NCI-H526 treated with DMSO at 0.1 percent for 48 hours (cell line): ENCODE measurements around the gene CIART.
"Not testable (repeated sequence)": the region's sequence is repeated elsewhere in the genome, so short reads cannot be mapped to it uniquely, and the experiment has no call there.

Source experiments
- DNase-seq: peaks from one replicate; lab custom pipeline; 2025; lab: John Stamatoyannopoulos, UW

The CIART gene

DNA sequence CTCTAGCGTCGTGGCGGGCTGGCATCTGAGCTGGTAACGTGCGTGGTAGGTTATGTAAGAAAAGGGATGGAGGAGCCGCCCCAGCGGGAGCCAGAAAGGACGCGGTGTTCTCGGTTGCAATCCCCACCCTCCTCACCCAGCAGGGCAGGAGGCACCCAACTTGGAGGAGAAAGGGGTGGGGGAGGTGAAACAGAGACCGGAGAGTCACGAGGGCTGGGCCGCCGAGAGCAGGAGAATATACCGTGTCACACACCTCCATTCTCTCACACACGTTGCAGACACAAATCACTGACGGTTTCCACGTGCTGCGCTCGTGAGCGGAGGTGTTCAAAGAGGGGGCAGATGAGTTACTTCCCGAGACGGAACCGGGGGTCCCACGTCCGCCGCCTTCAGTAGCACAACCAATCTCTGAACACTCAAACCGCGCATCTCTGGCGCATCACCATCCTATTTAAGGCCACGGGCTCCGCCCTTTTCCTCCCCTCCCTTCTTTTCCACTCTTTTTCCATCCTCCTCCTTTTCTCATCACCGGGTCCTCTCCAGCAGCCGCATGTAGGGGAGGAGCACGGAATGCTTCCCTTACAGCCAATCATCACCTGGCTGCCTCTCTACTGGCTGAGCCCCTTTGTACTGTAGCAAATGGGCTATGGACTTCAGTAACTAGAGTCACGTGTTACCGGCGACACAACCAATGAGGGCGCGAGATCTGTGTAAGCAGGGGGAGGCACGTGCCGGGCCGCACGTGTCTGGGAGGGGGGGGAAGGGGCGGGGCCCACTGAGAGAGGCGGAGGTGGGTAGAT lies at the start of gene CIART:
Gene CIART, plus strand, starts transcription at position 797 of the 800 bp plus-strand sequence. CDS start 714 bp downstream, outside the sequence.
- DNase-seq: peak; percentile 100

- not testable (repeated sequence) for DNase-seq
These were observed 49.4 kb upstream of the CIART start for GRCh38 chr1:150232921-150233320.

DNA sequence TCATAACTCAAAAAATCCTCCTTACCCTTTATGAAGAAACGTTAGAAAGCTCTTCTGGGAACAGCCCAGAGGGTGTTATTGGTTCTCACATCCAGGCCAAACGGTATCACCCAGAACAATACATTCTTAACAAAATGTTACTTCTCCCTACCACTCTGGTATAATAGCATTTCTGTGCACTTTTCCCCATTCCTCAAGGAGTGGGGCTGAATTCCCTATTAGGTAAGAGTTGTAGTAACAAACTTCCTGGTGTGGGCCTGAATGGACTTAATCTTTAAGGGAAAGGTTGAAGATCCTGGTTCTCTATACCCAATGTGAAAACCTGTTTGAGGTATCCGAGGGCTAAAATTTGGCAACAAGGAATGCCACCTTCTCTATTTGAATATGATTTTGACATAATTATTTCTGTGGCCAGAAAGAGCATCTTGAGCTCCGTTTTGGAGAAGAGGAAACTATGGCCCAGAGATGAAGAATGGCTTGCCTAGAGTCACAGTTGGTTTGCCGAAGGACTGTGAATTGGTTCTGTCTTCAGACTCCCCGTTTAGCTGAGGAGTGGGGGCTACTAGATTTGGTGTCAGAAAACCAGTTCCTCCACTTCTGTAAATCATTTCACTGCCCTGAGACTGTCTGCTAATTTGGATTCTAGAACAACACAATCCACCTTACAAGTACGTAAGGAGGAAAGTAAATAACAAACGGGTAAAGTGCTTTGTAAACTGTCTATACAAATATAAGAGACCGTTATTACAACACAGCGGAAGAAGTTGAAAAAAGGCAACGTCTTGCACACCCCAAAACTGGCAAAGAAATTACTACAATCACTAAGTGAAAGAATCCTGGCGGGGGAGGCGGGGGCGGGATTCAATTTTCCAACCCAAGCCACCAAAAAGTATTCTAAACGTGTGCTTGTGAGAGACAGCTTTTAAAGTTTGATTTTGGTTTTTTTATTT lies 48.7 kb upstream of the CIART start:
- peak; percentile 52 for DNase-seq

DNA sequence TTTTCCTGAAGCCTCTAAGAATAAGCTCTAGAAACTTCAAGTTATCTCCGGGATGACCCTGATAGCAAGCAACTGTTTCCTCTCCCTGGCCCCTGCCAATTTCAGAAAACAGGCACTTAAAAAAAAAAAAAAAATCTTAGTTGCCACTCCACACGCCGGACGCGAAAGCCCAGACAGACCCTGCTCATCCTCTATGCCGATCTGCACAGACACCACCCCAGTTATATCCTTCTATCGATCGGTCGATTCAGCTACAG lies 48.1 kb upstream of the CIART start:
- no peak for DNase-seq

GRCh38 chr1:150234566-150235293 lies 47.6 kb upstream of the CIART start:
- DNase-seq: peak; percentile 87

- no peak for DNase-seq
These were observed 47.0 kb upstream of the CIART start for GRCh38 chr1:150235294-150235851.

- DNase-seq: peak; percentile 100
These were observed 46.3 kb upstream of the CIART start, which contains the start of gene ANP32E for GRCh38 chr1:150235852-150236613. Gene ANP32E (minus strand): TSS chr1:150236112. CDS start chr1:150235786, 326 bp downstream.

GRCh38 chr1:150236614-150237100 lies 45.7 kb upstream of the CIART start:
- DNase-seq: no peak

GRCh38 chr1:150237176-150237575 lies 45.2 kb upstream of the CIART start:
- DNase-seq: not testable (repeated sequence)

DNA sequence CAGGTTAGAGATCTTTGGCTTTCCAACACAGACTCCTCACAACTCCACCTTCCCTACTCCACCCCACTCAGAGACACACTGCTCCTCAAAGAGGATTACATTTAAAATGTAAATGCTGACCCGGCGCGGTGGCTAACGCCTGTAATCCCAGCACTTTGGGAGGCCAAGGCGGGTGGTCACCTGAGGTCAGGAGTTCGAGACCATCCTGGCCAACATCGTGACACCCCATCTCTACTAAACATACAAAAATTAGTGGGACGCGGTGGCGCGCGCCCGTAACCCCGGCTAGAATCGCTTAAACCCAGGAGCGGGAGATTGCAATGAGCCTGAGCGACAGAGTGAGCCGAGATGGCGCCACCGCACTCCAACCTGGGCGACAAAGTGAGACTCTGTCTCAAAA lies 44.6 kb upstream of the CIART start:
- no peak for DNase-seq

- no peak for DNase-seq
These were observed 39.4 kb upstream of the CIART start for GRCh38 chr1:150243003-150243402.

- DNase-seq: no peak
These were observed 32.4 kb upstream of the CIART start for GRCh38 chr1:150249936-150250335.

GRCh38 chr1:150256198-150256553 lies 26.2 kb upstream of the CIART start:
- no peak for DNase-seq

DNA sequence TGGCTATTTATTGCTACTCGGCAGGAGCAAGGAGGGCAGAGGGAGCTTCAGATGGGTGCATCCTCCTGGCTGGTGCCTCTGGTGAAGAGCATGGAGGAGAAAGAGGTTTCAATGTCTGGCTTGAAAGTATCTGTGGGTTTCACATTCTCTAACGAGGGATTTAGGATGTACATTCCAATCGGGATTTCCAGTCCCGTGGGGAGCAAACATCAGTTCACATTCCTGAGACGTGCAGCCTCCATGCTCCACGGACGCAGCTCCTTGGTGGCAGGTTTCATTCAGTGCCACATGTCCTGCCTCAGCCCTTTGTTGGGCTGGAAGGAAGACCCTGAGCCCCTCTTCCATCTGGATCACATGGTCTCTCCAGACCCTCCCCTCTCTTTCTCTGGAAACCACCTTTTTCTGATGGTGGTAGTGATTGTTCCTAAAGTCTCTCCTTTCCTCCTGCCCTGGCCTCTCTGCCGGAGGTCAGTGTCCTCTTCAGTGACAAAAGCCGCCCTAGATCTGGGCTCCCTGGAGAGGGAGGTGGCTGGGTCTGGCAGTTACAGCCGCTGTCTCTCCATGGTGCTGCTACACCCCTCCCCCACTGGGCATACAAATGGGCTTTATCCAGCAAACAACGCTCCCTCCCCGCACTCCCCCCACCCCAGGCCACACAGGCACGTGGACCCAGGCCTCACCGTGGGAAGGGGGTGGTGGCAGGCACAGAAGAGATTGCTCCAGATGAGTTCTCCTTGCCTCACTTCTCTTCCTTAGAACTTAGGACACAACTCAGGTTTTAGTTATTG lies 25.6 kb upstream of the CIART start:
- peak; percentile 68 for DNase-seq

DNA sequence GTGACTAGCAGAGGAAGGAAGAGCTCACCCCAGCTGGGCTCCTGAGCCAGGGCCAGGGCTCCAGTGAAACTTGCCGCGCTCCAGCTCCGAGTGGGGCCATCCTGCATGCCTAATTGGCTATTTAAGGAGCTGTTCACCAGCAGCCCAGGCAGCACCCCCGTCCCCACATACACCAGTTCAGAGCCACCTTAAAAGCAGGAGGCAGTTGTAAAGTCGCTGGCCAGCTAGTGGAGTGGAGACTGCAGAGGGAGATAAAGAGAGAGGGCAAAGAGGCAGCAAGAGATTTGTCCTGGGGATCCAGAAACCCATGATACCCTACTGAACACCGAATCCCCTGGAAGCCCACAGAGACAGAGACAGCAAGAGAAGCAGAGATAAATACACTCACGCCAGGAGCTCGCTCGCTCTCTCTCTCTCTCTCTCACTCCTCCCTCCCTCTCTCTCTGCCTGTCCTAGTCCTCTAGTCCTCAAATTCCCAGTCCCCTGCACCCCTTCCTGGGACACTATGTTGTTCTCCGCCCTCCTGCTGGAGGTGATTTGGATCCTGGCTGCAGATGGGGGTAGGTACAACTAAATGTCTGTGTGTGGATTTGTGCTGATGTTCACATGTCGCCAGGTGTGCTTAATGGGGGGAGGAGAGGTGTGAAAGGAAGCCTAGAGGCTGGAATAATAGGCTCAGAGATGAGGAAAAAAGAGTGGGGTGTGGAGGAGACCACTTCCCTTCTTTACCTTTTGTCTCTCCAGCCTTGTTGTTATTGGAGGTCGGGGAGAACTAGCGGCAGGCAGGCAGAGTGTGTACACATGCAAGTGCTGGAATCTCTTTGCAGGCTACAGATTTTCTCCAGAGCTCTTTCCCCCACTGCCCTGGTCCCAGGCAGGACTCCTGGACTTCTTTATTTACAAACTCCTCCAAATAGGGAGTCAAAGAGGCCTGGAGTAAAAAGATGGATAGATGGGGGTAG lies 24.4 kb upstream of the CIART start, which contains the start of gene CA14:
Gene CA14, plus strand, starts transcription at position 151 of the 962 bp plus-strand sequence. Its CDS starts 355 bp downstream, at position 506.
- peak; percentile 45 for DNase-seq

- no peak for DNase-seq
These were observed 23.1 kb upstream of the CIART start for GRCh38 chr1:150259217-150259616.

- DNase-seq: peak; percentile 88
These were observed 22.3 kb upstream of the CIART start for GRCh38 chr1:150259758-150260669.

DNA sequence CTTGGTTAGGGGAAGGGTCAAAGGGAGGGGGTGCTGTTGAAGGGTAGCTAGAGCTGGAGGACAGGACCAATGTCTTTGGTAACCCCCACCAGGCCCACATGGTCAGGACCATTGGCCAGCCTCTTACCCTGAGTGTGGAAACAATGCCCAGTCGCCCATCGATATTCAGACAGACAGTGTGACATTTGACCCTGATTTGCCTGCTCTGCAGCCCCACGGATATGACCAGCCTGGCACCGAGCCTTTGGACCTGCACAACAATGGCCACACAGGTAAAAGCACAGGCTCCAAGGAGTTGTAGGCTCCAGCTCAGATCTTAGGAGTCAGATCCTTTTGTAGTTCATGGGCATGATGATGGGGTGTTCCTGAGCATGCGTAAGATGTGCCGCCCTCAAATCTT lies 21.0 kb upstream of the CIART start:
- no peak for DNase-seq
